Neutrophil (primary cell): ENCODE results near the gene STAG1.

ENCODE experiments used
- H3K27ac ChIP-seq: fragments of 200-600 bp; sonication (generic); 2 replicates; pipeline ENCODE4 v1.5.1; 2016; ENCODE audit warnings: mild to moderate bottlenecking, moderate library complexity
- H3K27me3 ChIP-seq: fragments of 200-600 bp; sonication (generic); 2 replicates; pipeline ENCODE4 v1.6.0; 2016; ENCODE audit warnings: mild to moderate bottlenecking
- H3K36me3 ChIP-seq: fragments of 200-600 bp; sonication (generic); 2 replicates; pipeline ENCODE4 v1.5.1; 2017
- H3K4me1 ChIP-seq, 2 experiments: fragments of 200-600 bp in 1 of 2; sonication (generic) in 1 of 2; 1 replicate in 1 of 2; 2 replicates in 1 of 2; pipeline versions ENCODE4 v1.5.1 to v1.6.1; 2013 to 2016; ENCODE audit warnings: low read depth in 1 of 2, low read length in 1 of 2, mild to moderate bottlenecking in 1 of 2, moderate library complexity in 1 of 2; ENCODE audit not compliant: control insufficient read depth in 1 of 2, insufficient read depth in 1 of 2
- H3K4me3 ChIP-seq, 2 experiments: fragments of 200-600 bp in 1 of 2; sonication (generic) in 1 of 2; 1 replicate in 1 of 2; 2 replicates in 1 of 2; pipeline ENCODE4 v1.5.1; 2013 to 2016; ENCODE audit warnings: low read depth in 1 of 2, low read length in 1 of 2, mild to moderate bottlenecking in 1 of 2, moderate library complexity in 1 of 2
- H3K9me3 ChIP-seq: fragments of 200-600 bp; sonication (generic); 2 replicates; pipeline ENCODE4 v1.5.1; 2016
- TF ChIP-seq, protein P1 (sequence below): fragments of 200-600 bp; sonication (generic); IDR thresholded peaks from 2 replicates; pipeline ENCODE4 v1.5.1; 2016; ENCODE audit warnings: antibody characterized with exemption

The STAG1 gene

GRCh38 chr3:136412307-136412706 lies 339.9 kb downstream of the STAG1 start:
- Histone ChIP-seq H3K4me3 (no peak overlapping the region), H3K9me3 (no peaks in the 10 kb centered on the region), H3K27ac (no peak overlapping the region), H3K4me1 (no peaks in the 10 kb centered on the region), H3K36me3 (peaks cover 10% of the 10 kb centered on the region), H3K27me3 (no peaks in the 10 kb centered on the region)
- TF ChIP-seq, protein P1, sequence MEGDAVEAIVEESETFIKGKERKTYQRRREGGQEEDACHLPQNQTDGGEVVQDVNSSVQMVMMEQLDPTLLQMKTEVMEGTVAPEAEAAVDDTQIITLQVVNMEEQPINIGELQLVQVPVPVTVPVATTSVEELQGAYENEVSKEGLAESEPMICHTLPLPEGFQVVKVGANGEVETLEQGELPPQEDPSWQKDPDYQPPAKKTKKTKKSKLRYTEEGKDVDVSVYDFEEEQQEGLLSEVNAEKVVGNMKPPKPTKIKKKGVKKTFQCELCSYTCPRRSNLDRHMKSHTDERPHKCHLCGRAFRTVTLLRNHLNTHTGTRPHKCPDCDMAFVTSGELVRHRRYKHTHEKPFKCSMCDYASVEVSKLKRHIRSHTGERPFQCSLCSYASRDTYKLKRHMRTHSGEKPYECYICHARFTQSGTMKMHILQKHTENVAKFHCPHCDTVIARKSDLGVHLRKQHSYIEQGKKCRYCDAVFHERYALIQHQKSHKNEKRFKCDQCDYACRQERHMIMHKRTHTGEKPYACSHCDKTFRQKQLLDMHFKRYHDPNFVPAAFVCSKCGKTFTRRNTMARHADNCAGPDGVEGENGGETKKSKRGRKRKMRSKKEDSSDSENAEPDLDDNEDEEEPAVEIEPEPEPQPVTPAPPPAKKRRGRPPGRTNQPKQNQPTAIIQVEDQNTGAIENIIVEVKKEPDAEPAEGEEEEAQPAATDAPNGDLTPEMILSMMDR, result no peak

GRCh38 chr3:136409549-136409948 lies 342.6 kb downstream of the STAG1 start:
- Histone ChIP-seq H3K4me1 (no peaks in the 10 kb centered on the region), H3K4me3 (no peak overlapping the region), H3K27me3 (no peaks in the 10 kb centered on the region), H3K9me3 (no peaks in the 10 kb centered on the region), H3K27ac (no peak overlapping the region), H3K36me3 (peaks cover 7% of the 10 kb centered on the region)
- TF ChIP-seq, protein P1, result no peak

DNA sequence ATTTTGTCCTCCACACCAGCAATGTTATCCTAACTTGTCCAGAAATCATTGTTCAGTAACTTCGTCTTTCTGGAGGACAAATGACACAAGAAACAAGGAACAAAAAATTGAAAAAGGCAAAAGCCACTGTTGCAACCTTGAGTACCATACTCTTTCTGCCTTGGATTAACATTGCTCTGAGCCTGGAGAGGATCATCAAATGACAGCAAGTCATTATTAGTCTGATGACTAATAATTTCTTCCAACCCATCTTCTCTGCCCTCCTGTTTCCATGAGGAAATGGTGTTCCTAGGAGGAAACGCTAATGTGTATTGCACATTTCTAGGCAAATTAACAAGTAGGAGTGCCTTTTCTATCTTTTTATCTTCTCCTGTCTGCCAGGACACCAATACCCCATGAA lies 348.1 kb downstream of the STAG1 start:
- no peaks in the 10 kb centered on the region for H3K9me3 ChIP-seq
- H3K36me3 ChIP-seq, result peaks cover 4% of the 10 kb centered on the region
- H3K27me3 ChIP-seq, result no peaks in the 10 kb centered on the region
- H3K27ac ChIP-seq, result no peak overlapping the region
- H3K4me1 ChIP-seq, result no peaks in the 10 kb centered on the region
- no peak overlapping the region for H3K4me3 ChIP-seq
- TF ChIP-seq, protein P1, result no peak

- Histone ChIP-seq H3K27ac (no peak overlapping the region), H3K9me3 (no peaks in the 10 kb centered on the region), H3K36me3 (peaks cover 12% of the 10 kb centered on the region), H3K4me3 (no peak overlapping the region), H3K4me1 (no peaks in the 10 kb centered on the region), H3K27me3 (no peaks in the 10 kb centered on the region)
- TF ChIP-seq, protein P1, result no peak
These were observed 355.3 kb downstream of the STAG1 start for GRCh38 chr3:136396916-136397315.

GRCh38 chr3:136390574-136390973 lies 361.6 kb downstream of the STAG1 start:
- TF ChIP-seq, protein P1, result no peak
- Histone ChIP-seq H3K27ac (no peak overlapping the region), H3K4me1 (no peaks in the 10 kb centered on the region), H3K27me3 (no peaks in the 10 kb centered on the region), H3K4me3 (no peak overlapping the region), H3K36me3 (no peaks in the 10 kb centered on the region), H3K9me3 (no peaks in the 10 kb centered on the region)

DNA sequence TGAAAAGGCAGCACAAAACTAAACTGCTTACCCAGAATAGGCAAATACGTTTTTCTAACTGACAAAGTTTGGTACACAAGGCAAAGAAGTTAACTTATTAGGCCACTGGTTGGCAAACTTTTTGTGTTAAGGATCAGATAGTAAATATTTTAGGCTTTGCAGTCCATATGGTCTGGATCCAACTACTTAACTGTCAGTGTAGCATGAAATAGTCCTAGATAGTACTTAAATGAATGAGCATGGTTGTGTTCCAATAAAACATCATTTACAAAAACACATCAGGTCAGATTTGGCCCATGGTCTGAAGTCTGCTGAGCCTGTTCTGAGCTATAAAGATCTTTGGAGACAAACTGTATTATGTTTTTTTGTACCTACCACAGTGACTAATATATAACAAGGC lies 365.1 kb downstream of the STAG1 start:
- no peaks in the 10 kb centered on the region for H3K4me1 ChIP-seq
- TF ChIP-seq, protein P1, result no peak
- no peaks in the 10 kb centered on the region for H3K27me3 ChIP-seq
- H3K4me3 ChIP-seq, result no peak overlapping the region
- no peaks in the 10 kb centered on the region for H3K9me3 ChIP-seq
- H3K27ac ChIP-seq, result no peak overlapping the region
- no peaks in the 10 kb centered on the region for H3K36me3 ChIP-seq
